ENCODE measurements around the gene GPR84.

The GPR84 gene

GRCh38 chr12:54373649-54374561, 9.6 kb upstream of the GPR84 start:
- DNase-seq = no peak

DNA sequence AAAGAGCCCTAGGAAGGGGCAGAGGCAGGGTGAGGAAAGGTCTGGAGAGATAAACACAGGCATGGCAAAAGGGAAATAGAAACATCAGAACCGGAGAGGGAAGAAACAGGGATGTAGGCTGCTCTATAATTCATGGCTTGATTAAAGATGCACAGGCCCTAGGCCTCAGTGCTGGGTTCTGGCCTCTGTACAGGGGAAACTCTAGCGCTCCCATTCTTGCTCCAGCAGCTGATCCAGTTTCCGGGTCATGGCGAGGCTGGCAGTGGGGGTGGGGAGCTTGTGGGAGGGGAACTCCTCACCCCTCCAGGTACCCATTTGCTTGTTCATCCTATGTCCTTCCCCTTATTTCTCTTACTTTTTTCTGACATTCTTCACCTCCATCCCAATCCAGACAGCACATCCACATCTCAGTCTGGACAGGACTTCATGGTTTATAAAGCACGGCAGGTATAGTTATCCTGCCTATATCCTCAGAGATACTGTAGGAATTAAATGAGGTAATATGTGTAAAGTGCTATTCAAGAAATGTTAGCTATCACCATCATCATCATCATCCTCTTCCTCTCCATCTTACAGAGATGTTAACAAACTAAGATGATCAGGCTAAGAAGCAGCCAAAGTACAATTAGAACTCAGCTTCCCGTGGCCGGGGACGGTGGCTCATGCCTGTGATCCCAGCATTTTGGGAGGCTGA, 8.0 kb upstream of the GPR84 start:
- peak in 1 of 2 experiments; percentile 69 for DNase-seq

DNA sequence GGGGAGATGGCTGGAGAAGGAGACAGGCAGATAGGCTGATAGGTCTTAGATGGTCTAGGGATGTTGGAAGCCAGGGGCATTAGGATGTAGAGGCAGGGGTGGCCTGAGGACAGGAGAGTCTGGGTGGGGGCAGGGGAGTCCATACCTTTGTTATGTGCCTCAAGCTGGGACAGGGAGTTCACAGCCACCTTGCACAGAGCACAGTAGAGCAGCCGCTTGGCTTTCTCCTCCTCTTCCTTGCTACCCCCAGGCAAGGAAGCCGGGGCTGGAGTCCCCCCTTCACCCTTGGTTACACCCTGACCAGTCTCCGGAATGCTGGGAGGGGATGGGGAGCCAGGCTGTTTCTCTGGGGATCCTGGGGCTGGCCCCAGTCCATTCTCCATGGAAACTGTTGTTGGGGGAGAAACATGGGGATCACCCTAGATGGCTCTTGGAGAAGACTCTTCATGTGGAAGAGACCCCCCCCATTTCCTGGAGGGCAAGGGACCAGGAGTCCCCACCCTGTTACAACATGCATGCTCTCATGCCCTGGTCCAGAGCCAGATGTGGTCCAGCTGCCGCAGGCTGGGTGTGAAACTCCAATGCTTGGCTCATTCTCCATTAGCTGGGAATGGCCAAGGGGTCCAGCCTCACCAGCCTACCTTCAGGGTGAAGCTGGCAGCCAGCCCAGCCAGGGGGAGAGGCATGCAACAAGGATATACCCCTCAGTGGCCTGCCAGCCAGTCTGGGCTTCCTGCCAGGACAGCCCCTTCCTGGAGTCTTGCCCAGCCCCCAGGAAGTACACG, 7.2 kb upstream of the GPR84 start:
- DNase-seq = peak; percentile 72 to 82

DNA sequence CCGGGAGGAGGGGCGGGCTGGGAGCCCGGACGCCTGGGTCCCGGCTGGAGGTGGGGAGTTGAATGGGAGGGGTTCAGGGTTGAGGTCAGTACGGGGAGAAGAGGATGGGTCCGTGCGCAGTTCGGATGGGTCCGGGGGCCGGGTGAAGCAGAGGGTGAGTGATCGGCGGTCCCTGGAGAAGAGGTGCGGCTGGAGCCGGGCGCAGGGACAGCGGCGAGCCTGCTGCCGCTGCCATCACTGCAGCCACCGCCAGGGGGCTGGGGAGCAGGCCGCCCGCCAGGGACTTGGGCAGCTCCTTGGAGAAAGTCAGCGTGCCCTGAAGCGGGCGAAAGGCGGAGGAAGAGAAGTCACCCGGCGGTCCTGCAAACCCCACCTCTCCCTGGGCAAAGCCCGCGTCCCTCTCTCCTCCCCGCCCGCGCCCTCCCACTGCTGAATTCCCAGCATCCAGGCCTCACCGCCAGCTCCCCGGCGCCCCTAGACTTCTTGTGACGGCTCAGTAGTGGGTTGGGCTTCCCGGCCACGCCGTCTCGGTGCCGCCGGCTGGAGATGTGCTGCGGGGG, 6.0 kb upstream of the GPR84 start:
- DNase-seq = peak in 1 of 2 experiments; percentile 23

DNA sequence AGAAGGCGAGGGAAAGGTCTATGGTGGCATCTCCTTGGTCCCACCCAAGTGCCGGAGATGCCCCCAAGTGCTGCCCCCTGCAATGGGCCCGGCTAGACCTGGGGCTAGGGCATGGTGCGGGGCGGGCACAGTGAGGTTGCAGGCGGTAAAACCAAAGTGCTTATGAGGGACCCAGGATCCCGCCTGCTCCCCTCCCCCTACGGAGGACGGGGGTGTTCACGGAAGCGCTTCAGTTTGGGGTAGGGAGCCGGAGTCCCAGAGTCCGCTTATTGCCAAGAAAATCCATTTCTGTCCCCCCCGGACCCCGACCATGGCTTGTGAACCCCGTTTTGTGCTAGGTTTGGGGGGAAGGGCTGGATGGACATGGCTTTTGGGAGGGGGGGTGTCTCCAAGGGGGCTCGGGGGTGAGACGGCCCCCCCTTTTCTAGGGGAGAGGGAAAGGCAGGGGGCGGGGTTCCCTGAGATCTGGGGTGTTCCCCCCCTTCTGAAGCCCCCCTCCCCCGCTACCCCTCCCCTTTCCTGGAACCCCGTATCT, 5.4 kb upstream of the GPR84 start:
- no peak for DNase-seq

DNA sequence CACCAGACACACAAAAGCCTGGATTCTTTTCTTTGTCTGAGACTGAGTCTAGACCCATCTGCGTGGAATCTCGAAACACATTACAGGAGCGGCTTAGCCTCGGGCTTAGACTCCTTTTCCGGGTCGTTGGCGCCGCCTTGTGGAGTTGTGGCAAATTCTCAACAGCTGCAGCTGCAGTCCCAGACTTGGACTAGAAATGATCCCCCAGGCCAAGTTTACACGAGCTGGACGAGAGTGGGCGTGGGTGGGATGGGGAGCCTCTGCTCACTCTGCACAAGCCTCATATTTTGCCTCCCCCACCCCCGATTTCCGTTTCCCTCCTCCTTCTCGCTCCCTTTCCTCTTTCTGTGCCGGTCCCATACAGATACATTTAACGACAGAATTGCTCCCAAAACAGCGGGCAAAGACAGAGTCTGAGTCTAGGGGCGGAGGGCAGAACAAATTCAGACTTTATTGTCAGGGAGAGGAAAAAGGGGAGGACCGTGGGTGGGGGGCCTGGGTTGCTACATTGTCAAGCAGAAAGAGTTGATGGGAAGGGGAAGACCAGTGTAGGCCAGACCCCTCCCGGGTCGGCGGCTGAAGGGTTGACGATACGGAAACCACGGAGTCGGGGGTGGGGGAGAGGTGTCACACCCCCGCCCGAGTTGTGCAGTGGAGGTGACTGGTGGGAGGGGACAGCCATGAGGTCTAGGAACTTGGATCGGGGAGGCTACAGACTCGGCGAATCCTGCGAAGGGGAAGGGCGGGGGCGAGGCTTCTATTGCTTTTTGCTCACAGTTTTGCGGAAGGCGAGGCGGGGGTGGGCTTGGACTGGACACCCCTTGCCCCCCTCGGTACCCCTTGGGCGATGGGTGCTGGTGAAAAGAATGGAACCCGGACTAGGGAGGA, 4.7 kb upstream of the GPR84 start:
- DNase-seq = peak; percentile 73 to 86

- DNase-seq = no peak
Measured at GRCh38 chr12:54368025-54368708, 3.9 kb upstream of the GPR84 start.

DNA sequence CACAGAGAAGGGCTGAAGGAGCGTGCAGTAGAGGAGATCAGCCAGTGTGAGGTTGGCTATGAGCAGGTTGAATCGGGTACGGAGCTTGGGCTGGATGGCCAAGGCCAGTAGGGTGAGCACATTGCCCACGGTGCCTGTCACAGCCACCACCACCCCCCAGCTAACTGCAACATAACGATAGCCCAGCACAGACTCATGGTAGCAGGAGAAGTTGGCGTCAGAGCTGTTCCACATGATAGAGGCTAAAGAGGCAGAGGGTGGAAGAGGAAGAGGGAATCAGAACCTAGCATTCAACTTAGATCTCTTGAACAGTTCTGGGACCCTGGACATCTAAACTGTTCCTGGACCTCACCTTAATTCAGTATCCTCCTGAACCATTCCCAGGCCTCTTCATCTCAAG, 668 bp downstream of the GPR84 start:
- no peak for DNase-seq

GRCh38 chr12:54363047-54363446, 1.2 kb downstream of the GPR84 start:
- no peak for DNase-seq

GRCh38 chr12:54360717-54361456, 3.4 kb downstream of the GPR84 start:
- peak; percentile 85 to 86 for DNase-seq

- no peak for DNase-seq
Measured at GRCh38 chr12:54359762-54360351, 4.4 kb downstream of the GPR84 start.

GRCh38 chr12:54358945-54359761, 5.1 kb downstream of the GPR84 start:
- peak; percentile 98 to 99 for DNase-seq

DNA sequence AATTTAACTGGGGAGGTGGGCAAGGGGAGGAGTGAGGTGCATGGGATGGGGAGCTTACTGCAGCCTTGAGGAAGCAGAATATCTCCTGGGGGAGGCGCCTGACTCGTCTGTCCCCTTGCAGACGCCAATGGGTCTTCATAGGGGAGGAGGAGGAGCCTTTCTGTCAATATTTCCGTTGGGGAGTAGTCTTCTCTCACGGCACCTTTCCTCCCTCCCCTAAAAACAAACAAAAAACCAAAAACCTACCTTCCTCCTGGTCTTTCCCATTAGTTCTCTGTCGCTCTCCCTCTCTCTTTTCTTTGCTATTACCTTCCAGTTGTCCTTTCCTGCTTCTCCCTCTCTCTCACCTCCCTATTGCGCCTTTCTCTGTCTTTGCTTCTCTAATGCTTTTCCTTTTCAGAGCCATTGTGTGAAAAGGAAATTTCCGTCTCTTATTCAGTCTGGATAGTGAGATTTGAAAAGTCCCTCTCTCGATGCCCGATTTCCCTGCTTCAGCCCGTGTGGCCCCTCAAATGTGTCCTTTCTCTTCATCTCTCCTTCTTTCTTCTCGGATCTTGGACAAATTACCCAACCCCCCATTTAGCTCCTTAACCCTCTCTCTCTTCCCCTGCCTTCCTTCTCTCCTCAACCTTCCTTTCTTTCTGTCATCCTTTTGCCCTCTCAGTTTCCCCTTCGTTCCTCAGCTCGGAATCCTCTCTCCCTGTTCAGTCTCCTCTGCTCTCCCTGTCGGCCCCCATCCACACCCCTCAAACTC, 5.9 kb downstream of the GPR84 start:
- DNase-seq = peak in 1 of 2 experiments; percentile 12

- DNase-seq = no peak
Measured at GRCh38 chr12:54357506-54358190, 6.6 kb downstream of the GPR84 start.

DNA sequence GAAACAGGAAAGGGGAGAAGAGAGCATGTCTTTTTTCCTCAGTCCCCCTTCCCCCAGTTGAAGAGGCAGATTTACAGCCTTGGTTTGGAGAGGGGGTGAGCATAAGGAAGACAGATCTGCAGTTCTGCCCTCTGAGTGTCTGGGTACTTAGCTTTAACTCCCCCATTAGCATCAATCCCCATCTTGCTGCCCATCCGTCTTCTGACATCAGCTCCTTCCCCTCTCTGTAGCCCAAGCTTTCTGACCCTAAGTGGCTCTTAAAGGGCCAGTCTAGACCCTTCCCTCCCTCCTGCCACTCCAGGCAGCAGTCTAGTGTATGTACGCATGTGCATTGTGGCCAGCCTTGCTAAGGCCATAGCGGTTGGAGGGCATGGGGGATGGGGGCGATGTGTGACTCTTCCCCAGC, 7.3 kb downstream of the GPR84 start:
- DNase-seq = peak in 1 of 2 experiments; percentile 37

DNA sequence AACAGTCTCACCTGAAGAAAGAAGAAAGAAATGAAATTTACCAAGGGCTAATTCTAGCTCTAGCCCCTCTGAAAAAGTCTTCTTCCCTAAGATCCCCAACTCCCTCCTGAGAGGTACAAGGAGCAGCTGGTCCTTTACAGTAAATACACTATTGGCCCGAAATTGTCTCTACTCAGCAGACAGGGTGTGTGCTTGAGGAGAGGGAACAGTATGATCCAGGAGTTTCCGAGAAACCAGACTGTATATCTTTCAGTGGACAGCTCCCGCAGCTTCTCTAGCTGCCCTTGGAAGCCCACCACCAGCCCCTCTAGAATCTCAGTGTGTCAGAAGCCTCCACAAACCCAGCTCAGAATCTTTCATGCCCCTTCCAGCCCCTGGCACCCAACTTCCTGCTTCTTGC, 8.1 kb downstream of the GPR84 start:
- no peak for DNase-seq

DNA sequence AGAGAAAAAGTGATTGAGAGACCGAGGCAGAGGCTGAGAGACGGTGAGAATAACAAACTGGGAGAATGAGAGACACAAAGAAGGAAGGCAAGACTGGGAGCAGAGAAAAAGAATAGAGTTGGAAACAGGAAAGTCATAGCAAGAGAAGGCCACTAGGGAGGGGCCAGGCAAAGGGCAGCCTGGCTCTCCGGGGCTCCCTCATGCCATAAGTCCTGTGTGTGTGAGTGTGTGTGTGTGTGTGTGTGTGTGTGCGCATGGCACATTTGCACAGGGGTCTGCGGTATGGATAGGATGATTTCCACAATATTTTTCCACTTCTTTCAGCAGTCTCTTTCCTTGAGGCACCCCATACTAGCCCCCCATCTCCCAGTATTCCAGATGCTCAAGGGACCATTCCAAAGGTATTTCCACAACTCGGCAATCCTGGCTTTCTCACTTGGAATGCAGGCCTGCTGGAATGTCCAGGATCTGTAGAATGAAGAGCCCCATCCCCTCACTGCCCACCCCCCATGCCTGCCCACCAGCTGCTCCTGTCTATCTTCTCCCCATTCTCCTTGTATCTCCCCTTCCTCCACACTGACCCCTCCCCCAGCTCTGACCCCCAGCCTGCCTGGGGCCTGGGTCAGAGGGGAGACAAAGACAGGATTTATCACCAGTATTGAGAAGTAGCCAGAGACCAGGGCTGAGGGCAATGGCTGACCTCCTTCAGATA, 9.0 kb downstream of the GPR84 start:
- DNase-seq = no peak
